ENCODE results near the gene DYNLT2B. TPM values are rescaled to one million over a fixed set of nuclear protein-coding genes. Genes with fewer than 3 reads are reported as not detected.
"Not testable (repeated sequence)": the region's sequence is repeated elsewhere in the genome, so short reads cannot be mapped to it uniquely, and the experiment has no call there.

DYNLT2B gene
- total and polyA plus RNA-seq, 3 donors from 2014 or later = 19.4 to 59.7 (median 29.1) TPM

GRCh38 chr3:196344663-196345062 is 26.6 kb upstream of the DYNLT2B start:
- H3K9me3 ChIP-seq = no peaks in the 10 kb centered on the region
- H3K36me3 ChIP-seq (ENCODE audit: low read depth, missing control alignments) = no peaks in the 10 kb centered on the region
- no peak for DNase-seq
- intact Hi-C loops (cut with DNase I; ENCODE audit: low total_unique reads) = no loop called here
- H3K27ac ChIP-seq = no peak overlapping the region
- TF ChIP-seq CTCF (IDR thresholded peaks at IDR 0.05) (no peak), POLR2A (IDR thresholded peaks at IDR 0.05) (no peak)
- 63 to 68% methylated on average over 4 of the region's 4 CpGs for WGBS, 2 donors
- no peak overlapping the region for H3K4me3 ChIP-seq
- no peaks in the 10 kb centered on the region for H3K4me1 ChIP-seq
- H3K27me3 ChIP-seq = no peaks in the 10 kb centered on the region

- H3K27me3 ChIP-seq; H3K36me3 ChIP-seq (ENCODE audit: low read depth, missing control alignments); H3K27ac ChIP-seq; intact Hi-C loops (cut with DNase I; ENCODE audit: low total_unique reads); H3K4me3 ChIP-seq; H3K4me1 ChIP-seq; DNase-seq; H3K9me3 ChIP-seq: not testable (repeated sequence)
- WGBS, 2 donors = 49 to 77% methylated on average over 10 to 14 of the region's 14 CpGs
These were observed 25.9 kb upstream of the DYNLT2B start for GRCh38 chr3:196343917-196344316.

- no peaks in the 10 kb centered on the region for H3K36me3 ChIP-seq (ENCODE audit: low read depth, missing control alignments)
- intact Hi-C loops (cut with DNase I; ENCODE audit: low total_unique reads) = no loop called here
- H3K9me3 ChIP-seq = no peaks in the 10 kb centered on the region
- H3K27me3 ChIP-seq = no peaks in the 10 kb centered on the region
- no peak for DNase-seq
- H3K4me3 ChIP-seq = no peak overlapping the region
- WGBS, 2 donors = 87 to 88% methylated on average over 7 of the region's 7 CpGs
- no peak for TF ChIP-seq POLR2A (IDR thresholded peaks at IDR 0.05)
- no peak for TF ChIP-seq CTCF (IDR thresholded peaks at IDR 0.05)
- no peak overlapping the region for H3K27ac ChIP-seq
- no peaks in the 10 kb centered on the region for H3K4me1 ChIP-seq
These were observed 23.1 kb upstream of the DYNLT2B start for GRCh38 chr3:196341137-196341536.

GRCh38 chr3:196340466-196340865 is 22.4 kb upstream of the DYNLT2B start:
- TF ChIP-seq POLR2A (IDR thresholded peaks at IDR 0.05) = no peak
- no peak for TF ChIP-seq CTCF (IDR thresholded peaks at IDR 0.05)
- Histone ChIP-seq H3K9me3 (no peaks in the 10 kb centered on the region), H3K27me3 (no peaks in the 10 kb centered on the region), H3K36me3 (ENCODE audit: low read depth, missing control alignments) (no peaks in the 10 kb centered on the region), H3K27ac (no peak overlapping the region), H3K4me1 (no peaks in the 10 kb centered on the region), H3K4me3 (no peak overlapping the region)
- WGBS, 2 donors = 75 to 78% methylated on average over 2 of the region's 2 CpGs
- no peak for DNase-seq
- intact Hi-C loops (cut with DNase I; ENCODE audit: low total_unique reads) = no loop called here

GRCh38 chr3:196339493-196340254 is 21.6 kb upstream of the DYNLT2B start:
- intact Hi-C loops (cut with DNase I; ENCODE audit: low total_unique reads) = no loop called here
- Histone ChIP-seq H3K27ac (no peak overlapping the region), H3K9me3 (no peaks in the 10 kb centered on the region), H3K4me1 (no peaks in the 10 kb centered on the region), H3K4me3 (no peak overlapping the region), H3K27me3 (no peaks in the 10 kb centered on the region), H3K36me3 (ENCODE audit: low read depth, missing control alignments) (no peaks in the 10 kb centered on the region)
- 88 to 89% methylated on average over 21 of the region's 21 CpGs for WGBS, 2 donors
- no peak for DNase-seq
- no peak for TF ChIP-seq POLR2A (IDR thresholded peaks at IDR 0.05)
- TF ChIP-seq CTCF (IDR thresholded peaks at IDR 0.05) = no peak

Data from testis (tissue), 3 donors.